Keratinocyte (primary cell): ENCODE data around the gene POLR2L.

Source experiments
- CTCF ChIP-seq, 3 experiments: IDR thresholded peaks in 1 of 3; conservative IDR thresholded peaks in 1 of 3; optimal IDR thresholded peaks in 1 of 3; 2 replicates in 2 of 3; 3 replicates in 1 of 3; pipeline versions ENCODE3 to v1.5.1; 2011; ENCODE audit warnings: low read length in 3 of 3, mild to moderate bottlenecking in 3 of 3, moderate library complexity in 2 of 3, control low read depth in 1 of 3, inconsistent platforms in 1 of 3; ENCODE audit not compliant: insufficient read depth in 2 of 3; ENCODE audit errors: extremely low read depth in 1 of 3
- EZH2 ChIP-seq: IDR thresholded peaks from one replicate; pipeline ENCODE4 v1.6.1; 2012; ENCODE audit warnings: inconsistent platforms, mild to moderate bottlenecking, low read length, moderate library complexity

DNA sequence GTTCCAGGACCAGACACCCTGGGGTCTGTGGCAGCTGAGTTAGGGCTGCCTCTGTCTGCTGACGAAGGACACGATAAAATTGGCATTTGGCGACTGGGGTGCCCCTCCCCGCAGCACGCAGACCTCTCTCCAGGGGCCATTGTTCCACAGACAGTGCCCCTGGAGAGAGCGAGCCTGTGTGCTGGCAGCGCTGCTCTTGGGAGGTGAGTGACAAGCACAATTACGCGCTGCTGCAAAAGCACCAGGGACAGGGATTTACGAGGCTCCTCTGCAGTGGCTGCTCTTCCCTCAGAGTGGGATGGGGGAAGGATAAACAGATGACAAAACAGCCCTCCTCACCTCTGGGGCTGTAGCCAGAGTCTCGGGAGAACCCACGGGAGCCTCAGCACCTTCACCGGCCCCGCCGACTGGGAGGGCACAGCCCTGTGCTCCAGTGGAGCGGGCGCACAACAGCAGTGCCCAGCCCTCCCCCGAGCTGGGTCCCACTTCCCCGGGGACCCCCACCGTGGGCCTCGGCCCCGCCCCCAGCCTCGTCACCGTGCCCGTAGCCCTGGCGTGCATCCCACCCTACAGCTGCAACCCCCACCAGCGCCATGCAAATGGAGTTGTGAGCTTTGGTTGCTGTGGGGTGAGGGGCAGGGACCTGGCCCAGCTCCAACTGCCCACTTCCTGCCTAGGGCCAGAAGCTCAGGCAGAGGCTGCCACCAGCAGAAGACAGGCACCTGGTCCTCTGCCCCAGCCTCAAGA lies 48.6 kb upstream of the POLR2L start:
- no peak for TF ChIP-seq CTCF (optimal IDR thresholded peaks at IDR 0.05 in 1 of 3, IDR thresholded peaks at IDR 0.05 in 1 of 3, conservative IDR thresholded peaks at IDR 0.05 in 1 of 3; ENCODE audit: extremely low read depth in 1 of 3, insufficient read depth in 2 of 3, low read length in 3 of 3)
- TF ChIP-seq EZH2, result no peak
